Inflammatory macrophage treated with lipopolysaccharide for 4 hours (primary cell): Measurements from ENCODE around the gene PKN1.
"Not testable (repeated sequence)": the region's sequence is repeated elsewhere in the genome, so short reads cannot be mapped to it uniquely, and the experiment has no call there.

Source experiments
- DNase-seq: peaks from one replicate; pipeline ENCODE4 v3.0.0-alpha.2; 2020

Gene PKN1

DNA sequence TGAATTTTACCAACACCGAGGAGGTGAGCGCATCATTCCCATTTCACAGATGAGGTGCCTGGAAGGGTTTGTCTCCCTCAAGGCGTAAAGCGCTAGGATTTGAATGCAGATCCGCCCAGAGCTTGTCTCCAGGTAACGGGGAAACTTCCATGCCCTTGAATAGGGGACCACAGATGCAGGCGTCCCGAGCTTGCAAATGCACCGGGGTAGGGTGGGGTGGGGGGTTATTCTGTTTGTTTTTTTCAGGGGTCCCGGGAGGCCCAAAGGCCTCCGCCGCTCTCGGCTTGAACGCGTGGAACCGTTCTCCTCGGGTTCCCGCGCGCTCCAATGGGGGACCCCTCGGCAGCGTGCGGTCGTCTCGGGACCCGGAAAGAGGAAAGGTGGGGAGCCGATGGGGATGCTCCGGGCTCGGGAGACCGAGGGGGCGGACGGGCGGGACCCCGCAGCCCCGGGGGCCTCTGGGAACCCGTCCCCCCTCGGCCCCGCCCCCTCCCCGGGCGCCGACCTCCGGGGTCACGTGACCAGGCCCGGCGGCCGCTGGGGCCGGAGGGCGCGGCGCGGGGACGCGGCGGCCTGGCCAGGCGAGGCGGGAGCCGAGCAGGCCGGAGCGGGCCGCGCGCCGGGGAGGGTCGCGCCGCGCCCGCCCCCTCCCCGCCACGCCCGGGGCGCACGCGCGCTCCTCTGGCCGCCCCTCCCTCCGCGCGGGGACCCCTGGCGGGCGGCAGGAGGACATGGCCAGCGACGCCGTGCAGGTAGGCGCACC, at the start of gene PKN1:
Gene PKN1, plus strand, starts transcription at position 516 of the 763 bp plus-strand sequence. Its CDS starts 216 bp downstream, at position 732.
- peak; percentile 30 for DNase-seq

DNA sequence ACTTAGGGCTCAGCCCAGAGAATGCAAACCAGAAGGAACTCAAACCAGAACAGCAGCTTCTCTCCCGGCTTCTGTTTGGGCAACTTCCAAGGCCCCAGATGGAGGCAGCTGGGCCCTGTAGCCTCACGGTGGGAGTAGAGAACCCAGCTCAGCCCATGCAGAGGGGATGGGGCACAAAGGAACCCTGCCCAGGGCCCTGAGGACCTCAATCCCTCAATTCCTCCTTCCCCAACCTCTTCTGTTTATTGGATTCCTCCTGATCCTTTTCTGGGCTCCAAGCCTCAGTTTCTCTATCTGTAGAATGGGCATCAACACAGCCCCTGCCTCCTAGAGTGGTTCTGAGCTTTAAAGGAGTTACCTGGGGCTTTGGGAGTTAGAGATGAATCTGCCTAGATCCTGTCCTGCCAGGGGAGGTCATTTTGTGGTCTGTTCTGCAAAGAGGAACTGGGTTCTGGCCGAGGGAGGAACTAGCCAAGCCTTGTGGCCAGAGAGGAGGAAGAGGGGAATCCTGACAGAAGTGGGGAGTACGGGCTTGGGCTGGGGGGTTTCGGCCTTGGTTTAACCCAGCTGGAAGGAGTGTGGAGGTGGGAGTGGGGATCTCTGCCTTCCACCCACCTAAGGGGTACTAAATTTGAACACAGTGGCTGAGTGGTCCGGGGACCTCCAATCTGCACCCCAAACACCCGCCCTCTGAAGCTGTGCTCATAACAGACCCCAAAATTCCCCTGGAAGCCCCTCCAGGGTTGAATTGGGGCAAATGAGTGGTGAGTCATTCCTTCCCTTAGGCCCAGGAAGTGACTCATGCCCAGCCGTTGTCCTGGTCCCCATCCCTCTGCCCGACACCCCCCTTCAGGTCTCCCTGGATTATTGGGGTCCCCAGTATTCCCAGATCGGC, 49.2 kb upstream of the PKN1 start:
- DNase-seq, result peak; percentile 88

DNA sequence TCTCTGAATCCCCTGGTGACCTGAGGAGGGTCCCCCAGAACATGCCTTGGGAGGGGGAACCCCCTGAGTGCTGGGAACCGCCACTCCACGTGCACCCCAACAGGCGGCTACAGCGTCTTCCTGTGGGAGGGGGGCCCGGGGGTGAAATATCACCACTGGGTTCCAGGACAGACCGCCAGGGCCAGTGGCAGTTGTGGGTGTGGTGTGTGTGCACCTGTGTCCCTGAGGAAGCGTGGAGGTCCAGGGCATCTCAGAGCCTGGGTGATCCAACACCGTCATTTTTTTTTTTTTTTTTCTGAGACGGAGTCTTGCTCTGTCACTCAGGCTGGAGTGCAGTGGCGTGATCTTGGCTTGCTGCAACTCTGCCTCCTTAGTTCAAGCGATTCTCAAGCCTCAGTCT, 47.6 kb upstream of the PKN1 start:
- no peak for DNase-seq

DNA sequence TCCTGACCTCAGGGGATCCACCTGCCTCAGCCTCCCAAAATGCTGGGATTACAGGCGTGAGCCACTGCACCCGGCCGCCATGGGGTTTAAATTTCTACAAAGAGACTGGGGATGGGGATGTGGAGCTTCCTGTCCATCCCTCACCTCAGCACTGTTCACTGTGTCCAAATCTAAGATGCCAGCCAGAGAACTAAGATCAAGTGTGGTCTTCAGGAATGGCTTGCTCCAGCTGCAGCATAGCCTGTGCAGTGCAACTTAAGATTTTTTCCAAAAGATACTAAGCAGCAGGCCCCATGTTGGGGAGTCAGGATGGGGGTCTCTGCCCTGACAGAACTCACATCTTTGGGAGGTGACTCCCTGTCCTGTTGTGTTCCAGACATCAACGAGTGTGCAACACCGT, 42.6 kb upstream of the PKN1 start:
- no peak for DNase-seq

DNA sequence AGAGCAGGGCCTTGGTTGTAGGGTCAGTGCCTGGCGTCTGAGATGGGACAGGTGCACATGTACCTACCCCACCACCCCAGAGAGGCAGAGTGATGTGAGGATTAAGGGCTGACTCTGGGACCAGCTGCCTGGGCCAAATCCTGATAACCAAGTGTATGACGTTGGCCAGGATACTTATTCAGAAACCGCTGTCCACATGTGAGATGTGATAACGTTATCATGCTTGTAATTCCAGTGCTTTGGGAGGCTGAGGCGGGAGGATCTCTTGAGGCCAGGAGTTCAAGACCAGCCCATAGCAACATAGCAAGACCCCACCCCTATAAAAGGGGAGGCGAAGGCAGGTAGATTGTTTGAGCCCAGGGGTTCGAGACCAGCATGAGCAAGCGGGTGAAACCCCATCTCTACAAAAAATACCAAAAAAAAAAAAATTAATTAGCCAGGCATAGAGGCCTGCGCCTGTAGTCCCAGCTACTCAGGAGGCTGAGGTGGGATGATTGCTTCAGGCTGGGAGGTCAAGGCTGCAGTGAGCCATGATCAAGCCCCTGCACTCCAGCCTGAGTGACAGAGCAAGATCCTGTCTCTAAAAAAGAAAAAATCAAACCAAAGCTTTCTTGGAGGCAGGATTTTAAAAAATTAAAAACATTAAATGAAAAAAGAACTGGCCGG, 41.8 kb upstream of the PKN1 start:
- no peak for DNase-seq

DNA sequence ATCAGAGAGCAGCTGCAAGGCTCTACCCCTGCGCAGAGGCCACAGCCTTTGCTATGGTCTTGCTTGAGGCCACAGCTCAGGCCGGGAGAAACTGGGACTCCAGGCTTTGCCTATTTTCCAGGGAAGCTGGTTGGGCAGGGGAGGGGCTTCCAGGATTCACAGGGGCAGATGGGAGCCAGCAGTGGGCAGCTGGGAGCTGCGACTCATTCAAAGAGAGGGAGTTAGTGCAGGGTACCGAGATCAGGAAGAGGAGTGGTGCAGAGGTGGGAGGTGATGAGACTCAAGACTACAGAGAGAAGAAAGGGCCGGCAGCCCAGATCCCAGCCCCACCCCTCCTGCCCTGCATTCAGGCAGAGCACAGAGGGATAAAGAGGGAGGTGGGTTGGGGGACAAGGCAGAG, 39.8 kb upstream of the PKN1 start:
- no peak for DNase-seq

DNA sequence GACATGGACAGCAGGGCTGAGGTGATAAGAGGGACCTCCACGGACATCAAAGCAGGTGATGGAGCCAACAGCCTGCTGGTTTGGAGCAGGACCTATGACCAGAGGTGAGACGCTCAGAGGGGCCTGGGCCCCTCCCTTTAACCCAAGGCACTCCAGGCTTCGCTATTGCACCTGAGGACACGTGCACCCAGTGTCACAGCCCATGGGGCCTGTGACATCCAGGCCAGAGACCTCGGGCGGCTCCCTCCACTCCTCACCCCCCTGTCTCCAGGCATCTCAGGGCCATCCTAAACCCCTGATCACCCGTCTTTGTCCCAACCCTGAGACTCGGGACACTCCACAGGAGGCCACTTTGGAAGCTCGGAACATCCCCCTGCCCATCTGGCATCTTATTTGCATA, 38.9 kb upstream of the PKN1 start:
- no peak for DNase-seq

DNA sequence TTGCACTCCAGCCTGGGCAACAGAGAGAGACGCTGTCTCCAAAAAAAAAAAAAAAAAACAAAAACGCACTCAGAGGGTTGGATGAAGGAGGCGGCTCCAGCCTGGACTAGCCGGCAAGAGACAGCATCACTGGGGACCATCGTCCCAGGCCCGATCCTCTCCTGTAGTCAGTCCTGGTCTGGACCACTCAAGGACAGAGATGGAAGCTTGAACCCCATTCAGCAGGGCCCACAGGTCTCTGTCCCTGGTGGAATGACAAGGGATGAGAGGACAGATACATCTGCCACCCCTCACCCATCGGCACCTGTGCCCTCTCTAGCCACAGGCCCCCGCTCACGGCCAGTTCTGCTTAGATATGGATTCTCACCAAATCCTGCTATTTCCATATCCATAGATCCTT, 37.8 kb upstream of the PKN1 start:
- DNase-seq, result no peak

DNA sequence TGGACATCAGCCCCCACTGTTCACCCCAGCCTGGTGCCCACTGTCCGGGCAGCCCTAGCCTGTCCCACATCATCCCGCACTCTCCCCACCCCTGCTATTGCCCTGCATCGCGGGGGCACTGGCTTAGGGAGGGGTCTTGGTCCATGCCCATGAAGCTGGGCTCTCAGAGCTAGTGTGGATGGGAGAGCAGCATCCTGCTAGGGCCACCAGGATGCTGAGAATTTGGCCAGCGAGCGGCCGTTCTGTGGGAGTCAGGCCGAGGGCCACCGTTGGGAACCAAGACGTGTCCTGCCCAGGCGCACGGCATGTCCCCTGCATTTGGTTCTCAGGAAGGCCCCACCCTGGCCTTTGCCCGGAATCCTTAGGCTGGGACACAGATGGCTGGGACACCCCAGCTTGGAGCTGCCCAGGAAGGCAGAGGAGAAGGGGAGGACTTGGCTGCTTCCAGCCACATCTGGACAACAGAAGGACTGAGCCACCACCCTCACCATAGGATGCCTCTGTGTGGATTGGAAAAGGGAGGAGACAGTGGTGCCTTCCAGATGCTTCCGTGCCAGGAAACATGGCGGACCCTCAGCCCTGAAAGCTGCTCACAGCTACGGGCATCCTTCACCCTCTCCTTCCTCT, 37.3 kb upstream of the PKN1 start:
- DNase-seq, result no peak

DNA sequence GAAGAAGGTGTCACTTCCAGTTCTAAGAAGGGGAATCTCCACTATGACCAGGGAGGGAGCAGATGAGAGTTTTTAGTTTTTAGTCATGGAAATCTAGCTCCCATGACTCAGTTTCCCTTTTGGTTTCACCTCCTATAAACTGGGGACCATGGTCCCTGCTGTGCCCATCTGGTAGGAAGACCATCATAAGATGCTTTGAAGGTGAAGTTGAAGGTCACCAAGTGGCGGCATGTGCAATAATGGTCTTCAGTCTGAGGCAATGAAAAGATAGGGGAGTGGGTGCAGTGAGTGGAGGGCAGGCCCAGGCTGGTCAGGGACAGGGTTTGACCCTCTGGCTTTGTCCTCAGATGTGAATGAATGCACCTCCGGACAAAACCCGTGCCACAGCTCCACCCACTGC, 36.4 kb upstream of the PKN1 start:
- not testable (repeated sequence) for DNase-seq

DNA sequence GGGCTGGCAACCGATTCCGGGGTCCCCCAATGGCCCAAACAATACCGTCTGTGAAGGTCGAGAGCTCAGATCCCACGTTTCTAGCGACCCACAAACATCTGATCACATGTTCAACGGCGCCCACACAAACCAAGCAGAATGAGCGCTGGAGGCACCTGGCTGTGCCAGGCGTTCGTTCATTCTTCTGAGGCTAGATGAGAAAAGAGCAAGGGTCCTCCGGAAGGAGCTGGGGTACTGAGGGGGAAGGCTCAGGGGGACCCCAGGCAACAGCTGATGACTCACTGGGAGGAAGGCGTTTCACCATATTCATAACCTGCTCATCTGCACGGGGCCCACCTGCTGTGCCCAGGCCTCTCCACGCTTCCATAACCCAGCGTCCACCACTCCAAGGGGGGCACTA, 35.9 kb upstream of the PKN1 start:
- DNase-seq, result not testable (repeated sequence)

DNA sequence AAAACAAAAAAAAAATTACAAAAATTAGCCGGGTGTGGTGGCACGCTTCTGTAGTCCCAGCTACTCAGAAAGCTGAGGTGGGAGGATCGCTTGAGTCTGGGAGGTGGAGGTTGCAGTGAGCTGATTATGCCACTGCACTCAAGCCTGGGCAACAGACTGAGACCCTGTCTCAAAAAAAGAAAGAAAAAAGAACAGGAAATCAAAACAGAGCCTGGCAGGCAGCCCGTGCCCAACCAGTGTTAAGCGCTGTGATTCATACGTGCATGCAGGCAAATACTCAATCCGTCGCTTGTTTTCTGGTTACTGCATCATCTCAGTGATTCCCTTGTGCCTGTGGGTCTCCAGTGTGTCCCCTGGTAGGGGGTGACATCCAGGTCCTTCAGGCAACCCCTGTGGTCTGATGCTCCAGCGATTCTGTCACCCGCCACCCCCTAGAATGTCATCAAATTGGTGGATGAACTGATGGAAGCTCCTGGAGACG, 32.1 kb upstream of the PKN1 start:
- DNase-seq, result no peak

DNA sequence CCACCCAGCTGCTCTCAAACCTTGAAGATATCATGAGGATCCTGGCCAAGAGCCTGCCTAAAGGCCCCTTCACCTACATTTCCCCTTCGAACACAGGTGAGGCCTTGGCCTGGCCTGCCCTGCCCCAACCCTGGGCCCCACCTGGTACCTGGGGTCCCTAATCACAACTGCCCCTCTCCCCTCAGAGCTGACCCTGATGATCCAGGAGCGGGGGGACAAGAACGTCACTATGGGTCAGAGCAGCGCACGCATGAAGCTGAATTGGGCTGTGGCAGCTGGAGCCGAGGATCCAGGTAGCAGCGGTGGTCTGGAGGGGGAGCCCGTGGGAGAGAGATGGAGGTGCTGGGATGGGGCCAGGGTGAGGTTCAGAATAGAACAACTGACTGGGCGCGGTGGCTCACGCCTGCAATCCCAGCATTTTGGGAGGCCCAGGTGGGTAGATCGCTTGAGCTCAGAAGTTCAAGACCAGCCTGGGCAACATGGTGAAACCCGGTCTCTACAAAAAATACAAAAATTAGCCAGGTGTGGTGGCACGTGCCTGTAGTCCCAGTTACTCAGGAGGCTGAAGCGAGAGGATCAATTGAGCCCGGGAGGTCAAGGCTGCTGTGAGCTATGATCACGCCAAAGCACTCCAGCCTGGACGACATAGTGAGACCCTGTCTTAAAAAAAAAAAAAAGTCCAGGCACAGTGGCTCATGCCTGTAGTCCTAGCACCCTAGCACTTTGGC, 31.5 kb upstream of the PKN1 start:
- DNase-seq, result no peak

DNA sequence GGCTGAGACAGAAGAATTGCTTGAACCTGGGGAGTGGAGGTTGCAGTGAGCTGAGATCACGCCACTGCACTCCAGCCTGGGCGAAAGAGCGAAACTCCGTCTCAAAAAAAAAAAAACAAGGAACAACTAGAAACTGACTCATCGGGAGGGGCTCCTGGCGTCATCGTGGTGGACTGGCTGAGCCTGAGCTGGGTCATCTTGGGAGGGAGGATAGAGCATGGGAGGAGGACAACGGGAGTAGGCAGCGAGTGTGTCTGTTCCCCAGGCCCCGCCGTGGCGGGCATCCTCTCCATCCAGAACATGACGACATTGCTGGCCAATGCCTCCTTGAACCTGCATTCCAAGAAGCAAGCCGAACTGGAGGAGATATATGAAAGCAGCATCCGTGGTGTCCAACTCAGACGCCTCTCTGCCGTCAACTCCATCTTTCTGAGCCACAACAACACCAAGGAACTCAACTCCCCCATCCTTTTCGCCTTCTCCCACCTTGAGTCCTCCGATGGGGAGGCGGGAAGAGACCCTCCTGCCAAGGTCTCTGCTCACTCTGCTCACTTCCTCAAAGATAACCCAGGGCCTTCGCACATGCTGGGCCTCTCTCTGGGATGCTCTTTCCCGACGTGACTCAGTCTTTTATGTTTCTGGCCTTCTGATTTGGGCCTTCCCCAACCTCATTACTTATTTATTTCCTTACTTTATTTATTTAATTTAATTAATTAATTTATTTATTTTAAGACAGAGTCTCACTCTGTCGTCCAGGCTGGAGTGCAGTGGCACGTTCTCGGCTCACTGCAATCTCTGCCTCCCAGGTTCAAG, 30.6 kb upstream of the PKN1 start:
- peak; percentile 94 for DNase-seq

DNA sequence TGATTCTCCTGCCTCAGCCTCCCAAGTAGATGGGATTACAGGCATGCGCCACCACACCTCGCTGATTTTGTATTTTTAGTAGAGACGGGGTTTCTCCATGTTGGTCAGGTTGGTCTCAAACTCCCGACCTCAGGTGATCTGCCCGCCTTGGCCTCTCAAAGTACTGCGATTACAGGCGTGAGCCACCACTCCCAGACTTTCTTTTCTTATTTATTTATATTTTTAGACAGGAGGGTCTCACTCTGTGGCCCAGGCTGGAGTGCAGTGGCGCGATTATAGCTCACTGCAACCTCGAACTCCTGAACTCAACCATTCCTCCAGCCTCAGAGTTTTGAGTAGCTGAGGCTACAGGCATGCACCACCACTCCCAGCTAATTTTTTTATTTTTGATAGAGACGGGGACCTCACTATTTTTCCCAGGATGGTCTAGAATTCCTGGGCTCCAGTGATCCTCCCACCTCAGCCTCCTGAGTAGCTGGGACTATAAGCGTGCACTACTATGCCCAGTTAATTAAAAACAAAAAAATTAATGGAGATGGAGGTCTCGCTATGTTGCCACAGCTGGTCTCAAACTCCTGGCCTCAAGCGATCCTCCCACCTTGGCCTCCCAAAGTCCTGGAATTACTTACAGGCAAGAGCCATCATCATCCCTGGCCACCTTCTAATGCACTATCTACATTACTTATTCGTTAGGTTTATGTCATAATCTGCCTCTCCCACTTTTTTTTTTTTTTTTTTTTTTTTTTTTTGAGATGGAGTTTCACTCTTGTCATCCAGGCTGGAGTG, 29.8 kb upstream of the PKN1 start:
- DNase-seq, result not testable (repeated sequence)

DNA sequence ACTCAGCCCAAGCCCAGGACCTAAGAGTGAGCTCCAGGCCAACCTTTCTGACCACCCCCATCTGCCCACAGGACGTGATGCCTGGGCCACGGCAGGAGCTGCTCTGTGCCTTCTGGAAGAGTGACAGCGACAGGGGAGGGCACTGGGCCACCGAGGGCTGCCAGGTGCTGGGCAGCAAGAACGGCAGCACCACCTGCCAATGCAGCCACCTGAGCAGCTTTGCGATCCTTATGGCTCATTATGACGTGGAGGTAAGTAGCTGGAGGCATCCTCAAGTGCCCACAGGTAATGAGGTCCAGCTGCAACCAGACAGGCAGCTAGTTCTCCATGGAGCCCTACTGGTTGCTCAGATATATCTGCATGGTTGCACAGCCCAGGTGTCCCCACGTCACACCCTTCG, 28.8 kb upstream of the PKN1 start:
- DNase-seq, result no peak

DNA sequence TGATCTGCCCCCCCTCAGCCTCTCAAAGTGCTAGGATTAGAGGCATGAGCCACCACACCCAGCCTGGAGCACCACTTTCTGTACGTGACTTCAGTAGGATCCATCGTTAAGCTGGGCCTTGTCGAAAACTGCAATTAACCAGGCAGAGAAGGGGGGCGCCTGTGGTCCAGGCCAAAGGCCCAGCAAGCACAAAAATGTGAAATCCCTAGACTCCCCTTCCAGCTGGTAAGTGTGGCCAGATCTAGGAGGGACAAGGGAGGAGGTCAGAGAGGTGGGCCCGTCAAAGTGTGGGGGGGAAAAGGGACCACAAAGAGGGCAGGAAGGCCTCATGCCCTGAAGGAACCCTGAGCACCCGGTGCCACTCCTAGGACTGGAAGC, 27.7 kb upstream of the PKN1 start:
- no peak for DNase-seq

DNA sequence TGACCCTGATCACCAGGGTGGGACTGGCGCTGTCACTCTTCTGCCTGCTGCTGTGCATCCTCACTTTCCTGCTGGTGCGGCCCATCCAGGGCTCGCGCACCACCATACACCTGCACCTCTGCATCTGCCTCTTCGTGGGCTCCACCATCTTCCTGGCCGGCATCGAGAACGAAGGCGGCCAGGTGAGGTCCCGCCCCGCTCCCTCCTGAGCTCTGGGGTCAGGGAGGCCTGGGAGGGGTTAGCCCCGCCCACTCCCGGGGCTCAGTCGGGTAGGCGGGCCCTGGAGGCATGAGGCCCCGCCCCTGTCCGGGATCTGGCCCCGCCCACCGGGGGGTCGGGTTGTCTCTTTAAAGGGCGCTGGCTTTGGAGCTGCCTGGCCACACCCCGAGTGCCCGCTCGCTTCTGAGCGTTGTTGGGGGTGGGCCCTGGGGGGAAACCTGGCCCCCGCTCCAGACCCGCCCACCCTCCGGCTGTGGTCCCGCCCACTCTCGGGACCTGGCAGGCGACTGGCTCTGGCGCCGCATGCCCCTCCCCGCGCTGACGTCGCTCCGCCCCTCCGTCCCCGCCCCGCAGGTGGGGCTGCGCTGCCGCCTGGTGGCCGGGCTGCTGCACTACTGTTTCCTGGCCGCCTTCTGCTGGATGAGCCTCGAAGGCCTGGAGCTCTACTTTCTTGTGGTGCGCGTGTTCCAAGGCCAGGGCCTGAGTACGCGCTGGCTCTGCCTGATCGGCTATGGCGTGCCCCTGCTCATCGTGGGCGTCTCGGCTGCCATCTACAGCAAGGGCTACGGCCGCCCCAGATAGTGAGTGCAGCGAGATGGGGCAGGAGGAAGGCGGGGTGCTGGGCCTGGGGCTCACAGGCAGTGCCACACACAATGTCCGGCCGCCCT, 27.1 kb upstream of the PKN1 start:
- peak; percentile 85 for DNase-seq

DNA sequence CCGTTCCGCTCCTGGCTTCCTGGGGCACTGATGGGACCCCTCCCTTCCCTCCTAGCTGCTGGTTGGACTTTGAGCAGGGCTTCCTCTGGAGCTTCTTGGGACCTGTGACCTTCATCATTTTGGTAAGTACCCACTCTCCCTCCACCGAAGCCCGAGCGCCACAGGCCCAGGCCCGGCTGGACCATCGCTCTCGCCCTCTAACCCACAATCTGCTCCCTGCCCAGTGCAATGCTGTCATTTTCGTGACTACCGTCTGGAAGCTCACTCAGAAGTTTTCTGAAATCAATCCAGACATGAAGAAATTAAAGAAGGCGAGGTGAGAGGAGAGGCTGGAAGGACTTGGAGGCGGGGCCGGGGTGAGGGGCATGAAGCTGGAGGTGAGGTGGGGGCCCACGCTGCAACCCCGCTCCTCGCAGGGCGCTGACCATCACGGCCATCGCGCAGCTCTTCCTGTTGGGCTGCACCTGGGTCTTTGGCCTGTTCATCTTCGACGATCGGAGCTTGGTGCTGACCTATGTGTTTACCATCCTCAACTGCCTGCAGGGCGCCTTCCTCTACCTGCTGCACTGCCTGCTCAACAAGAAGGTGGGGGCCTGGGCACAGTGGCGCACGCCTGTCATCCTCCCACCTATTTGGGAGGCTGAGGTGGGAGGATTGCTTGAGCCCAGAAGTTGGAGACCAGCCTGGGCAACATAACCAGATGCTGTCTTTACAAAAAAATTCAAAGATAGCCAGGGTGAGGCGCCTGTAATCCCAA, 26.3 kb upstream of the PKN1 start:
- no peak for DNase-seq
